Esophagus muscularis mucosa (tissue), 3 donors: ENCODE measurements around the gene TMEM38A.
"Not testable (repeated sequence)": the region's sequence is repeated elsewhere in the genome, so short reads cannot be mapped to it uniquely, and the experiment has no call there.

Experiments
- POLR2A ChIP-seq: fragments of 450-650 bp; IDR thresholded peaks from one replicate; pipeline ENCODE4 v1.6.1; 2017; ENCODE audit warnings: antibody characterized with exemption, moderate library complexity, mild to moderate bottlenecking, low read depth
- TF ChIP-seq, protein P1 (sequence below), 3 experiments: fragments of 200-600 bp in 2 of 3; fragments of 450-650 bp in 1 of 3; sonication (generic) in 2 of 3; IDR thresholded peaks; one replicate each; pipeline ENCODE4 v1.5.1; 2017 to 2019; ENCODE audit warnings: antibody characterized with exemption in 3 of 3, mild to moderate bottlenecking in 2 of 3, moderate library complexity in 1 of 3

DNA sequence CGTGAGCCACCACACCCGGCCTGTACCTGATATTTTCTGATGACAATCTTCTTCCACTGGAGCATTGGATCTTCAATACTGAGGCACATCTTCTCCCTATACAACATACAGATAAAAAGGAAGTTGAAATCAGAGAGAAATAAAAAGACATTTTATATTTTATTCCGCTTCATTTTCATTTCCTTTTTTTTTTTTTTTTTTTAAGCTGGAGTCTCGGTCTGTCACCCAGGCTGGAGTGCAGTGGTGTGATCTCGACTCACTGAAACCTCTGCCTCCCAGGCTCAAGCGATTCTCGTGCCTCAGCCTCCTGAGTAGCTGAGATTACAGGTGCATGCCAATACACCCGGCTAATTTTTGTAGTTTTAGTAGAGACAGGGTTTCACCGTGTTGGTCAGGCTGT lies 51.4 kb downstream of the TMEM38A start:
- TF ChIP-seq, protein P1, sequence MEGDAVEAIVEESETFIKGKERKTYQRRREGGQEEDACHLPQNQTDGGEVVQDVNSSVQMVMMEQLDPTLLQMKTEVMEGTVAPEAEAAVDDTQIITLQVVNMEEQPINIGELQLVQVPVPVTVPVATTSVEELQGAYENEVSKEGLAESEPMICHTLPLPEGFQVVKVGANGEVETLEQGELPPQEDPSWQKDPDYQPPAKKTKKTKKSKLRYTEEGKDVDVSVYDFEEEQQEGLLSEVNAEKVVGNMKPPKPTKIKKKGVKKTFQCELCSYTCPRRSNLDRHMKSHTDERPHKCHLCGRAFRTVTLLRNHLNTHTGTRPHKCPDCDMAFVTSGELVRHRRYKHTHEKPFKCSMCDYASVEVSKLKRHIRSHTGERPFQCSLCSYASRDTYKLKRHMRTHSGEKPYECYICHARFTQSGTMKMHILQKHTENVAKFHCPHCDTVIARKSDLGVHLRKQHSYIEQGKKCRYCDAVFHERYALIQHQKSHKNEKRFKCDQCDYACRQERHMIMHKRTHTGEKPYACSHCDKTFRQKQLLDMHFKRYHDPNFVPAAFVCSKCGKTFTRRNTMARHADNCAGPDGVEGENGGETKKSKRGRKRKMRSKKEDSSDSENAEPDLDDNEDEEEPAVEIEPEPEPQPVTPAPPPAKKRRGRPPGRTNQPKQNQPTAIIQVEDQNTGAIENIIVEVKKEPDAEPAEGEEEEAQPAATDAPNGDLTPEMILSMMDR (IDR thresholded peaks at IDR 0.05) = not testable (repeated sequence)
- TF ChIP-seq POLR2A = not testable (repeated sequence)
